Measurements from ENCODE around the gene ADRA1B.

DNA sequence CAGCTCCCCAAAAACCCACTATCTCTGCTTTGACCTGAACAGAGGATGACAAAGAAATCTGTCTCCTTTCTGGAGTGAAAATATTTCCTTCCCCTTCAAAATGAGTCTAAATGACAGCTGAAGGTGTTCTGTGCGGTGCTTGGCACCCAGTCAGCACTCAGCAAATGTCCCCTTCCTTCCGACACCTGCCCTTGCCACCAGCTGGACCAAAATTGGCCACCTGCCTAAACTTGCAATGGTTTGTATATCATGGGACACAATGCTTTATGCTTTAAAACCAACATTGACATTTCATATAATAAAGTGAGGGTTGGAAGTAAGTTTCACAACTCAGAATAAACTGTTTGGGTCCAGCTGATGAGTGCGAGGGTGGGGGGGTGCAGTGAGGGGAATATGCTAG is 85.2 kb downstream of the ADRA1B start:
- TF ChIP-seq FOS (IDR thresholded peaks at IDR 0.05; ENCODE audit: borderline replicate concordance, insufficient read depth, low read length) (no peak), EZH2 (IDR thresholded peaks at IDR 0.05; ENCODE audit: borderline replicate concordance, low read depth, low read length, severe bottlenecking) (no peak), POLR2AphosphoS5 (IDR thresholded peaks at IDR 0.05; ENCODE audit: insufficient read depth, low read depth, low read length) (no peak), POLR2A (IDR thresholded peaks at IDR 0.05; ENCODE audit: low read depth, low read length) (no peak), GATA2 (IDR thresholded peaks at IDR 0.05; ENCODE audit: insufficient read depth, insufficient read length, low read depth, low read length) (no peak), MYC (IDR thresholded peaks at IDR 0.05; ENCODE audit: low read depth, low read length) (no peak)
- TF ChIP-seq, protein P1, sequence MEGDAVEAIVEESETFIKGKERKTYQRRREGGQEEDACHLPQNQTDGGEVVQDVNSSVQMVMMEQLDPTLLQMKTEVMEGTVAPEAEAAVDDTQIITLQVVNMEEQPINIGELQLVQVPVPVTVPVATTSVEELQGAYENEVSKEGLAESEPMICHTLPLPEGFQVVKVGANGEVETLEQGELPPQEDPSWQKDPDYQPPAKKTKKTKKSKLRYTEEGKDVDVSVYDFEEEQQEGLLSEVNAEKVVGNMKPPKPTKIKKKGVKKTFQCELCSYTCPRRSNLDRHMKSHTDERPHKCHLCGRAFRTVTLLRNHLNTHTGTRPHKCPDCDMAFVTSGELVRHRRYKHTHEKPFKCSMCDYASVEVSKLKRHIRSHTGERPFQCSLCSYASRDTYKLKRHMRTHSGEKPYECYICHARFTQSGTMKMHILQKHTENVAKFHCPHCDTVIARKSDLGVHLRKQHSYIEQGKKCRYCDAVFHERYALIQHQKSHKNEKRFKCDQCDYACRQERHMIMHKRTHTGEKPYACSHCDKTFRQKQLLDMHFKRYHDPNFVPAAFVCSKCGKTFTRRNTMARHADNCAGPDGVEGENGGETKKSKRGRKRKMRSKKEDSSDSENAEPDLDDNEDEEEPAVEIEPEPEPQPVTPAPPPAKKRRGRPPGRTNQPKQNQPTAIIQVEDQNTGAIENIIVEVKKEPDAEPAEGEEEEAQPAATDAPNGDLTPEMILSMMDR (IDR thresholded peaks at IDR 0.05; ENCODE audit: extremely low read depth in 1 of 2, insufficient read depth in 1 of 2, low read depth in 1 of 2, low read length in 2 of 2): no peak
- TF ChIP-seq, protein P2, sequence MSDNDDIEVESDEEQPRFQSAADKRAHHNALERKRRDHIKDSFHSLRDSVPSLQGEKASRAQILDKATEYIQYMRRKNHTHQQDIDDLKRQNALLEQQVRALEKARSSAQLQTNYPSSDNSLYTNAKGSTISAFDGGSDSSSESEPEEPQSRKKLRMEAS (IDR thresholded peaks at IDR 0.05; ENCODE audit: insufficient read depth, insufficient read length): no peak
